Keratinocyte (primary cell): ENCODE results near the gene SMAP1. TPM values are rescaled to one million over a fixed set of nuclear protein-coding genes. Genes with fewer than 3 reads are reported as not detected.

Source experiments
- DNase-seq: peaks from one replicate; pipeline ENCODE4 v3.0.0-alpha.2; 2011; ENCODE audit warnings: low read depth, missing footprints, low spot score
- FAIRE-seq: peaks from 2 replicates; lab custom pipeline; 2011; peaks lifted over from hg19 to GRCh38; lab: Jason Lieb, UNC
- H2AFZ ChIP-seq: 2 replicates; pipeline ENCODE4 v1.6.0; 2012; ENCODE audit warnings: low read length, control low read depth, inconsistent platforms; ENCODE audit not compliant: control insufficient read depth
- H3K27ac ChIP-seq: 2 replicates; pipeline ENCODE4 v1.5.1; 2011; ENCODE audit warnings: low read length; ENCODE audit not compliant: control insufficient read depth, insufficient read depth
- H3K27me3 ChIP-seq: 3 replicates; pipeline ENCODE4 v1.6.0; 2011; ENCODE audit warnings: low read length; ENCODE audit not compliant: control insufficient read depth, insufficient read depth; ENCODE audit errors: extremely low read depth
- H3K36me3 ChIP-seq, 2 experiments: 2 replicates in 1 of 2; 3 replicates in 1 of 2; pipeline ENCODE4 v1.5.1; 2011; ENCODE audit warnings: low read length in 2 of 2, mild to moderate bottlenecking in 1 of 2; ENCODE audit not compliant: control insufficient read depth in 2 of 2, insufficient read depth in 2 of 2; ENCODE audit errors: extremely low read depth in 1 of 2
- H3K4me1 ChIP-seq: 3 replicates; pipeline ENCODE4 v1.5.1; 2011; ENCODE audit warnings: low read length; ENCODE audit not compliant: control insufficient read depth, insufficient read depth; ENCODE audit errors: extremely low read depth
- H3K4me2 ChIP-seq: 3 replicates; pipeline ENCODE4 v1.6.0; 2011; ENCODE audit warnings: low read depth, low read length; ENCODE audit not compliant: control insufficient read depth, insufficient read depth; ENCODE audit errors: extremely low read depth
- H3K4me3 ChIP-seq, 3 experiments: fragments of 200-600 bp in 1 of 3; sonication (generic) in 1 of 3; 2 replicates in 2 of 3; 3 replicates in 1 of 3; pipeline ENCODE4 v1.5.1; 2011 to 2016; ENCODE audit warnings: low read length in 3 of 3, mild to moderate bottlenecking in 3 of 3, control low read depth in 2 of 3, inconsistent platforms in 1 of 3, low read depth in 1 of 3, mixed read lengths in 1 of 3, mixed run types in 1 of 3, moderate library complexity in 1 of 3; ENCODE audit not compliant: control insufficient read depth in 2 of 3, insufficient read depth in 2 of 3; ENCODE audit errors: extremely low read depth in 1 of 3
- H3K79me2 ChIP-seq: 2 replicates; pipeline ENCODE4 v1.6.0; 2012; ENCODE audit warnings: low read length; ENCODE audit not compliant: control insufficient read depth, insufficient read depth
- H3K9ac ChIP-seq: 3 replicates; pipeline ENCODE4 v1.6.0; 2011; ENCODE audit warnings: low read length; ENCODE audit not compliant: control insufficient read depth, insufficient read depth; ENCODE audit errors: extremely low read depth
- H3K9me1 ChIP-seq: 3 replicates; pipeline ENCODE4 v1.6.0; 2011; ENCODE audit warnings: low read length; ENCODE audit not compliant: control insufficient read depth, insufficient read depth; ENCODE audit errors: extremely low read depth
- H3K9me3 ChIP-seq: 2 replicates; pipeline ENCODE4 v1.5.1; 2012; ENCODE audit warnings: low read depth, low read length; ENCODE audit not compliant: control insufficient read depth
- H4K20me1 ChIP-seq: 3 replicates; pipeline ENCODE4 v1.6.0; 2011; ENCODE audit warnings: low read length; ENCODE audit not compliant: control insufficient read depth, insufficient read depth; ENCODE audit errors: extremely low read depth
- CTCF ChIP-seq, 3 experiments: IDR thresholded peaks in 1 of 3; conservative IDR thresholded peaks in 1 of 3; optimal IDR thresholded peaks in 1 of 3; 2 replicates in 2 of 3; 3 replicates in 1 of 3; pipeline versions ENCODE3 to v1.5.1; 2011; ENCODE audit warnings: low read length in 3 of 3, mild to moderate bottlenecking in 3 of 3, moderate library complexity in 2 of 3, control low read depth in 1 of 3, inconsistent platforms in 1 of 3; ENCODE audit not compliant: insufficient read depth in 2 of 3; ENCODE audit errors: extremely low read depth in 1 of 3
- EZH2 ChIP-seq: IDR thresholded peaks from one replicate; pipeline ENCODE4 v1.6.1; 2012; ENCODE audit warnings: inconsistent platforms, mild to moderate bottlenecking, low read length, moderate library complexity
- dilution Hi-C: fragments of 300-500 bp; cut with MboI; formaldehyde crosslinking; loops from one replicate; pipeline ENCODE4 v1.7.0; 2020; ENCODE audit warnings: low sequenced_read_pairs; ENCODE audit not compliant: extremely low pct_ligation_motif_present
- polyA plus RNA-seq, 5 experiments: library from polyadenylated mRNA; depleted of rRNA in 3 of 5; stranded (reverse) in 3 of 5; stranded (forward) in 1 of 5; unstranded in 1 of 5; fragments of >200 nt; gene quantifications; 1 replicate in 1 of 5; 2 replicates in 3 of 5; 3 replicates in 1 of 5; pipeline versions ENCODE4 v1.2.1 to v1.2.3, GENCODE V29; 2011 to 2012; ENCODE audit warnings: missing spikeins in 2 of 5, low read depth in 1 of 5, low replicate concordance in 1 of 5

SMAP1 gene
- polyA plus RNA-seq, 1 donor (not counting 4 experiments of a cell fraction or from before 2014, with no cell fraction given), result 16.5 TPM

GRCh38 chr6:70811788-70812187, 144.1 kb downstream of the SMAP1 start:
- no peak for TF ChIP-seq CTCF (optimal IDR thresholded peaks at IDR 0.05 in 1 of 3, IDR thresholded peaks at IDR 0.05 in 1 of 3, conservative IDR thresholded peaks at IDR 0.05 in 1 of 3; ENCODE audit: extremely low read depth in 1 of 3, insufficient read depth in 2 of 3, low read length in 3 of 3)
- no peak for TF ChIP-seq EZH2
- no peak for FAIRE-seq
- dilution Hi-C loops, result no loop called here
- H3K9me1 ChIP-seq, result no peaks in the 10 kb centered on the region
- no peaks in the 10 kb centered on the region for H4K20me1 ChIP-seq
- no peaks in the 10 kb centered on the region for H3K27me3 ChIP-seq
- no peak for DNase-seq
- H3K27ac ChIP-seq, result no peak overlapping the region
- H3K9me3 ChIP-seq, result no peaks in the 10 kb centered on the region
- no peak overlapping the region for H2AFZ ChIP-seq
- no peaks in the 10 kb centered on the region for H3K4me1 ChIP-seq
- no peaks in the 10 kb centered on the region for H3K36me3 ChIP-seq
- no peak overlapping the region for H3K9ac ChIP-seq
- H3K79me2 ChIP-seq, result no peaks in the 10 kb centered on the region
- no peak overlapping the region for H3K4me2 ChIP-seq
- H3K4me3 ChIP-seq, result no peak overlapping the region

GRCh38 chr6:70813885-70814284, 146.2 kb downstream of the SMAP1 start:
- dilution Hi-C loops, result no loop called here
- FAIRE-seq (no peak), DNase-seq (no peak)
- Histone ChIP-seq H3K27ac (no peak overlapping the region), H3K4me3 (no peak overlapping the region), H3K27me3 (no peaks in the 10 kb centered on the region), H3K79me2 (no peaks in the 10 kb centered on the region), H2AFZ (no peak overlapping the region), H3K4me2 (no peak overlapping the region), H4K20me1 (no peaks in the 10 kb centered on the region), H3K36me3 (no peaks in the 10 kb centered on the region), H3K9me3 (no peaks in the 10 kb centered on the region), H3K9ac (no peak overlapping the region), H3K9me1 (no peaks in the 10 kb centered on the region), H3K4me1 (no peaks in the 10 kb centered on the region)
- TF ChIP-seq EZH2 (no peak), CTCF (optimal IDR thresholded peaks at IDR 0.05 in 1 of 3, IDR thresholded peaks at IDR 0.05 in 1 of 3, conservative IDR thresholded peaks at IDR 0.05 in 1 of 3; ENCODE audit: extremely low read depth in 1 of 3, insufficient read depth in 2 of 3, low read length in 3 of 3) (no peak)
